OCI-LY1 (cell line): ENCODE data around the gene CRTC1.

Experiments
- H2AFZ ChIP-seq: fragments of 200-600 bp; sonication (generic), shearing (Covaris generic); 2 replicates; pipeline ENCODE4 v1.6.0; 2014; ENCODE audit warnings: antibody characterized with exemption, mild to moderate bottlenecking, low read length
- H3F3A ChIP-seq: fragments of 200-600 bp; sonication (generic), shearing (Covaris generic); 2 replicates; pipeline ENCODE4 v1.6.0; 2014; ENCODE audit warnings: mild to moderate bottlenecking, antibody characterized with exemption, low read length, moderate library complexity; ENCODE audit not compliant: insufficient read depth
- H3K27ac ChIP-seq: fragments of 200-600 bp; sonication (generic); 2 replicates; pipeline ENCODE4 v1.5.1; 2014; ENCODE audit warnings: low read length, mixed run types, mild to moderate bottlenecking, low read depth; ENCODE audit not compliant: poor library complexity, severe bottlenecking
- H3K27me3 ChIP-seq: fragments of 200-600 bp; sonication (generic); 2 replicates; pipeline ENCODE4 v1.6.0; 2014; ENCODE audit warnings: antibody characterized with exemption, mild to moderate bottlenecking, low read length, moderate library complexity; ENCODE audit not compliant: insufficient read depth
- H3K36me3 ChIP-seq: fragments of 200-600 bp; sonication (generic); 2 replicates; pipeline ENCODE4 v1.6.1; 2014; ENCODE audit warnings: mild to moderate bottlenecking, antibody characterized with exemption, low read length, moderate library complexity, mixed read lengths; ENCODE audit not compliant: insufficient read depth
- H3K4me1 ChIP-seq: fragments of 200-600 bp; sonication (generic); 2 replicates; pipeline ENCODE4 v1.5.1; 2014; ENCODE audit warnings: mild to moderate bottlenecking, low read length, moderate library complexity; ENCODE audit not compliant: insufficient read depth, severe bottlenecking
- H3K4me2 ChIP-seq: fragments of 200-600 bp; sonication (generic), shearing (Covaris generic); 2 replicates; pipeline ENCODE4 v1.6.1; 2014; ENCODE audit warnings: low read length
- H3K4me3 ChIP-seq: fragments of 200-600 bp; sonication (generic); 2 replicates; pipeline ENCODE4 v1.5.1; 2014; ENCODE audit warnings: low read length, low read depth, mild to moderate bottlenecking, mixed read lengths; ENCODE audit not compliant: poor library complexity, severe bottlenecking
- H3K79me2 ChIP-seq: fragments of 200-600 bp; shearing (Covaris generic); 2 replicates; pipeline ENCODE4 v1.6.1; 2016; ENCODE audit warnings: mixed run types, low read length, mixed read lengths; ENCODE audit not compliant: insufficient read depth
- H3K9ac ChIP-seq: fragments of 200-600 bp; sonication (generic), shearing (Covaris generic); 2 replicates; pipeline ENCODE4 v1.6.1; 2014; ENCODE audit warnings: mild to moderate bottlenecking, low read length, mixed read lengths
- H3K9me2 ChIP-seq: fragments of 200-600 bp; sonication (generic), shearing (Covaris generic); 2 replicates; pipeline ENCODE4 v1.6.1; 2014; ENCODE audit warnings: low read depth, mild to moderate bottlenecking, low read length, mixed read lengths
- H3K9me3 ChIP-seq: fragments of 200-600 bp; shearing (Covaris generic); 2 replicates; pipeline ENCODE4 v1.6.1; 2014; ENCODE audit warnings: low read length, mixed read lengths
- H4K20me1 ChIP-seq: fragments of 200-600 bp; sonication (generic), shearing (Covaris generic); 2 replicates; pipeline ENCODE4 v1.6.0; 2016; ENCODE audit warnings: mild to moderate bottlenecking, low read length; ENCODE audit not compliant: insufficient read depth
- CTCF ChIP-seq: fragments of 200-600 bp; sonication (generic), shearing (Covaris generic); IDR thresholded peaks from 2 replicates; pipeline ENCODE4 v1.5.1; 2017; ENCODE audit warnings: mild to moderate bottlenecking, antibody characterized with exemption, low read length, moderate library complexity, mixed read lengths
- EZH2 ChIP-seq: fragments of 200-600 bp; sonication (generic), shearing (Covaris generic); IDR thresholded peaks from 2 replicates; pipeline ENCODE4 v1.8.0; 2017; ENCODE audit warnings: borderline replicate concordance, mixed run types, mild to moderate bottlenecking, antibody characterized with exemption, low read length, moderate library complexity, mixed read lengths

Gene CRTC1

DNA sequence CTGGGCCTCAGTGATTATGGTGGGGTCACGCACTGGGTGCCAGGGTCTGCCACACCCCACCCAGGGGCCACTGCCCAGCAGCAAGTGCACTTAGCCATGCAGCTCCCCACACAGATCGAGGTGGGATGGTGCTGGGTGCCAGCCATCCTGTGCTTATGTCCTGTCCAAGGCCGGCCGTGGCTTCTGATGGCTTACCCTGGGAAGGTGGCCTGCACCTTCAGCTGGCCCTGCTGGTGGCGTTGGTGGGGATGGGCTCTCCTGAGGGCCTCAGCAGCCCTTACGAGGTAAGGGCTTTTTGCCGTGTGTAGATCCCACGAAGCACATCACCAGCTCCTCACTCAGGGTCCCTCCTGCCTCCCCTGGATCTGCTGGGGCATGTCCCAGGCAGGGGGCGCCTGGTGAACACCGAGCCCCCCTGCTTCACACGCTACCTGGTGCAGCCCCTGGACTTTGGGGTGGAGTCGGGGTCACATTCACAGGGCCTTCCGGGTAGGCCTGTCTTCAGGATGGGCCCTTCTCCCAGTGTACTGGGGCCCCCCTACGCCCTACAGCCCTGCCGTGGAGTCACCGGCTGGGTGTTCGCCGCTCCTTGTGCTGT lies 46.6 kb downstream of the CRTC1 start:
- Histone ChIP-seq H3K9ac (no peak overlapping the region), H2AFZ (no peak overlapping the region), H3K27me3 (0 out of 2 replicates have a peak, but pooled peaks cover 2% of the 10 kb centered on the region), H4K20me1 (no peaks in the 10 kb centered on the region), H3K4me1 (no peaks in the 10 kb centered on the region), H3K4me3 (no peak overlapping the region), H3K9me2 (no peaks in the 10 kb centered on the region), H3K27ac (no peak overlapping the region), H3K9me3 (no peaks in the 10 kb centered on the region), H3K36me3 (no peaks in the 10 kb centered on the region), H3F3A (no peaks in the 10 kb centered on the region), H3K4me2 (no peak overlapping the region), H3K79me2 (no peaks in the 10 kb centered on the region)
- no peak for TF ChIP-seq CTCF
- TF ChIP-seq EZH2 = no peak

- H3K9me3 ChIP-seq = no peaks in the 10 kb centered on the region
- H3K4me2 ChIP-seq = no peak overlapping the region
- H4K20me1 ChIP-seq = no peaks in the 10 kb centered on the region
- no peak overlapping the region for H3K27ac ChIP-seq
- no peak for TF ChIP-seq CTCF
- TF ChIP-seq EZH2 = no peak
- no peak overlapping the region for H3K9ac ChIP-seq
- H3F3A ChIP-seq = no peaks in the 10 kb centered on the region
- H3K9me2 ChIP-seq = no peaks in the 10 kb centered on the region
- no peaks in the 10 kb centered on the region for H3K79me2 ChIP-seq
- H3K4me3 ChIP-seq = no peak overlapping the region
- H3K27me3 ChIP-seq = 0 out of 2 replicates have a peak, but pooled peaks cover 3% of the 10 kb centered on the region
- no peaks in the 10 kb centered on the region for H3K4me1 ChIP-seq
- no peaks in the 10 kb centered on the region for H3K36me3 ChIP-seq
- H2AFZ ChIP-seq = no peak overlapping the region
Measured at GRCh38 chr19:18730885-18731513, 47.5 kb downstream of the CRTC1 start.

DNA sequence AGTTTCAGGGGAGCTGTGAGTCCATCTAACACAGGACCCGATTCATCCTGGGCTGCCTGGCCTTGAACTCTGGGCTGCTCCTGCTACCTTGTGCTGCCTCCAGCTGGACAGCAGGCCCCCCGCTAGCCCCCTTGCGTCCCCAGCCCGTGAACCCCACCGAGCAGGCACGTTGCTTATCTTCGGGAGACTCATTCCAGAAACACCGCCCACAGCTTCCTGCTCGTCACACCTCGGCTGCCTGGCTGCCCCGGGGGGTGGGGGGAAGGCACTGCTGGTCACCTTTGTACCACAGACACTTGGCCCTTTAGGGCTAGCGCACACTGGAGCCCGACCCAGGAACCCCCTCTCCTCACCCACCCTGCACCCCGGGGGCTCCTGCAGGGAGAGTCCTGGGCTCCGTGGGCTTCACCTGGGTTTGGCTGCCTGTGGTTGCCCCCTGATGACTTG lies 48.1 kb downstream of the CRTC1 start:
- H3K4me2 ChIP-seq = no peak overlapping the region
- no peak overlapping the region for H3K4me3 ChIP-seq
- H3K9me3 ChIP-seq = no peaks in the 10 kb centered on the region
- H3K27me3 ChIP-seq = 0 out of 2 replicates have a peak, but pooled peaks cover 3% of the 10 kb centered on the region
- no peaks in the 10 kb centered on the region for H4K20me1 ChIP-seq
- no peaks in the 10 kb centered on the region for H3K36me3 ChIP-seq
- no peak overlapping the region for H2AFZ ChIP-seq
- TF ChIP-seq EZH2 (no peak), CTCF (no peak)
- no peak overlapping the region for H3K27ac ChIP-seq
- no peak overlapping the region for H3K9ac ChIP-seq
- H3K9me2 ChIP-seq = no peaks in the 10 kb centered on the region
- H3K4me1 ChIP-seq = no peaks in the 10 kb centered on the region
- no peaks in the 10 kb centered on the region for H3F3A ChIP-seq
- no peaks in the 10 kb centered on the region for H3K79me2 ChIP-seq
